Osteocyte (in vitro differentiated cells): ENCODE data around the gene CHD8. TPM values are rescaled to one million over a fixed set of nuclear protein-coding genes. Genes with fewer than 3 reads are reported as not detected.

Source experiments
- DNase-seq: peaks from one replicate; pipeline ENCODE4 v3.0.0; 2021; ENCODE audit warnings: mixed read lengths; ENCODE audit not compliant: unreplicated experiment; ENCODE audit errors: extremely low spot score
- H3K27ac Mint-ChIP-seq: one replicate; pipeline ENCODE4 v1.8.0; 2021; ENCODE audit warnings: mild to moderate bottlenecking, mixed read lengths; ENCODE audit not compliant: unreplicated experiment
- H3K27me3 Mint-ChIP-seq: one replicate; pipeline ENCODE4 v1.8.0; 2021; ENCODE audit warnings: mixed read lengths; ENCODE audit not compliant: unreplicated experiment
- H3K36me3 Mint-ChIP-seq: one replicate; pipeline ENCODE4 v1.8.0; 2021; ENCODE audit warnings: mixed read lengths; ENCODE audit not compliant: unreplicated experiment
- H3K4me1 Mint-ChIP-seq: one replicate; pipeline ENCODE4 v1.8.0; 2021; ENCODE audit warnings: mixed read lengths; ENCODE audit not compliant: unreplicated experiment
- H3K4me3 Mint-ChIP-seq: one replicate; pipeline ENCODE4 v1.8.0; 2021; ENCODE audit warnings: mild to moderate bottlenecking, moderate library complexity, mixed read lengths; ENCODE audit not compliant: unreplicated experiment
- H3K9me3 Mint-ChIP-seq: one replicate; pipeline ENCODE4 v1.8.0; 2021; ENCODE audit warnings: mixed read lengths; ENCODE audit not compliant: unreplicated experiment
- total RNA-seq: library from RNA; stranded (reverse); gene quantifications from 2 replicates; pipeline ENCODE4 v1.2.1, GENCODE V29; 2021
- TF ChIP-seq, protein P1 (sequence below): fragments of 200-600 bp; sonication (generic); IDR thresholded peaks from 2 replicates; pipeline ENCODE4 v1.5.0; 2021; ENCODE audit warnings: antibody characterized with exemption, mild to moderate bottlenecking, moderate library complexity

Gene CHD8
- total RNA-seq, 1 donor from 2014 or later, result 86.0 TPM

DNA sequence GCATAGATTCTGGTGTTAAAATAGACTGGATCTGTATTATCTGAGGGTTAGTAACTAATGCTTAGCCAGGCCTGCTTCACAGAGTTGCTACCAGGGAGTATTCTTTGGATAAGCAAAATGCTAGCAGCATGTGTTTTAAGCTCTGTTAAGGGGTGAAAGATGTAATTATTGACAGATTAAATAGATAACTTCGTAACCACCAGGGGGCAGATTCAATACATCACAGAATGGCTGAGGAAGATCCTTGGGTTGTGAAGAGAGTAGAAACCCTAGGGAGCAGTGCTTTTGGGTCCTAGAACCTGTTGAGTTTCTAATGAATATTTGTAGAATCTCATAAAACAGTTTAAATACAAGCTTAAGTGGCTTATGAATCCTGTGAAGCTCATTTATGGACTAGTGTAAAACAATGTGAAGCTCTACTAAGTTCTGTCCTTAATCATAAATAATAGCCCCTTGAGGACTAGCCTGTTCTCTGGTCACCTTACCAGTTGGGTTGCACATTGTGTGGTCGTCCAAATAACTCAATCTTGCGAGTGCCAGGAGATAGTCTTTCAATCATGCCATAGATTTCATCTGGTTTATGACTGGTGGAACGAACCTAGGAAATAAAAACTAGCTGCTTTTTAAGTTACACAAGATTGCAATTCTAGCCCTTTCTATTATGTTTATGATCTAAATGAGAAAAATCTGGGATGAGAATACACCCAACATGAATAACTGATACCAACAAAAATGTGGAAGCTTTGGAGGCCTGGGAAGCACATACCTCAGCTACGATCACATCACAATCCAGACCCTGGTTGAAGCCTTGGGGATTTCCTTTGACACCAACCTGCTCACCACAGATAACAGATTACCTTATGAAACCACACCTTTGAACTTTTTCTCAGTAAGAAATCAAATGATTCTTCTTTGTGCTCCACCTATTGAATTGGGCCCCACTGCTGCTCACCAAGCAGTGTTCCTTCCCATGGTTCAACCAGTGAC is 42.9 kb upstream of the CHD8 start:
- Mint-ChIP-seq H3K4me1 (no peaks in the 10 kb centered on the region), H3K4me3 (no peak overlapping the region), H3K36me3 (peaks cover 48% of the 10 kb centered on the region), H3K27me3 (no peaks in the 10 kb centered on the region), H3K27ac (peak overlapping the region; percentile 15), H3K9me3 (no peaks in the 10 kb centered on the region)
- no peak for DNase-seq
- TF ChIP-seq, protein P1, sequence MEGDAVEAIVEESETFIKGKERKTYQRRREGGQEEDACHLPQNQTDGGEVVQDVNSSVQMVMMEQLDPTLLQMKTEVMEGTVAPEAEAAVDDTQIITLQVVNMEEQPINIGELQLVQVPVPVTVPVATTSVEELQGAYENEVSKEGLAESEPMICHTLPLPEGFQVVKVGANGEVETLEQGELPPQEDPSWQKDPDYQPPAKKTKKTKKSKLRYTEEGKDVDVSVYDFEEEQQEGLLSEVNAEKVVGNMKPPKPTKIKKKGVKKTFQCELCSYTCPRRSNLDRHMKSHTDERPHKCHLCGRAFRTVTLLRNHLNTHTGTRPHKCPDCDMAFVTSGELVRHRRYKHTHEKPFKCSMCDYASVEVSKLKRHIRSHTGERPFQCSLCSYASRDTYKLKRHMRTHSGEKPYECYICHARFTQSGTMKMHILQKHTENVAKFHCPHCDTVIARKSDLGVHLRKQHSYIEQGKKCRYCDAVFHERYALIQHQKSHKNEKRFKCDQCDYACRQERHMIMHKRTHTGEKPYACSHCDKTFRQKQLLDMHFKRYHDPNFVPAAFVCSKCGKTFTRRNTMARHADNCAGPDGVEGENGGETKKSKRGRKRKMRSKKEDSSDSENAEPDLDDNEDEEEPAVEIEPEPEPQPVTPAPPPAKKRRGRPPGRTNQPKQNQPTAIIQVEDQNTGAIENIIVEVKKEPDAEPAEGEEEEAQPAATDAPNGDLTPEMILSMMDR, result peak; percentile 66

DNA sequence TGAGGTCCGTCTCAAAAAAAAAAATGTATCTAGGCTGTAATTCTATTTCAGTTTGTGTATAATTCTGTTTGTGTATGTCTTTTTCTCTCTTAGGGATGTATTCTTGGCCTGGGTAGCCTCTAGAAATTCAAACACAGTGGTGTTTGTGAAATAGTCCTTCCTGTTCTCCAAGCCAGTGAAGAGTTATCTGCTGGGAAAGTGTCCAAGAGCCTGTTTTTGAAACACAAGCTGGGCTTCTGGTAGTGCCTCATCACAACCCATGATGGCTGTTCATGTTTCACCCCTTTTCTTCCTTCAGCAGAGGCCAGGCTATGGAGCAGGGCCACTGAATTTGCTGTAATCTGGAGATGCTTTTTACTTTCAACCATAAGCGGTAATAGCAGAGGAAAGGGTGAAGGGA is 40.5 kb upstream of the CHD8 start:
- H3K4me3 Mint-ChIP-seq, result no peak overlapping the region
- DNase-seq, result no peak
- H3K36me3 Mint-ChIP-seq, result peaks cover 53% of the 10 kb centered on the region
- no peaks in the 10 kb centered on the region for H3K9me3 Mint-ChIP-seq
- TF ChIP-seq, protein P1, result no peak
- H3K4me1 Mint-ChIP-seq, result no peaks in the 10 kb centered on the region
- no peaks in the 10 kb centered on the region for H3K27me3 Mint-ChIP-seq
- H3K27ac Mint-ChIP-seq, result no peak overlapping the region

DNA sequence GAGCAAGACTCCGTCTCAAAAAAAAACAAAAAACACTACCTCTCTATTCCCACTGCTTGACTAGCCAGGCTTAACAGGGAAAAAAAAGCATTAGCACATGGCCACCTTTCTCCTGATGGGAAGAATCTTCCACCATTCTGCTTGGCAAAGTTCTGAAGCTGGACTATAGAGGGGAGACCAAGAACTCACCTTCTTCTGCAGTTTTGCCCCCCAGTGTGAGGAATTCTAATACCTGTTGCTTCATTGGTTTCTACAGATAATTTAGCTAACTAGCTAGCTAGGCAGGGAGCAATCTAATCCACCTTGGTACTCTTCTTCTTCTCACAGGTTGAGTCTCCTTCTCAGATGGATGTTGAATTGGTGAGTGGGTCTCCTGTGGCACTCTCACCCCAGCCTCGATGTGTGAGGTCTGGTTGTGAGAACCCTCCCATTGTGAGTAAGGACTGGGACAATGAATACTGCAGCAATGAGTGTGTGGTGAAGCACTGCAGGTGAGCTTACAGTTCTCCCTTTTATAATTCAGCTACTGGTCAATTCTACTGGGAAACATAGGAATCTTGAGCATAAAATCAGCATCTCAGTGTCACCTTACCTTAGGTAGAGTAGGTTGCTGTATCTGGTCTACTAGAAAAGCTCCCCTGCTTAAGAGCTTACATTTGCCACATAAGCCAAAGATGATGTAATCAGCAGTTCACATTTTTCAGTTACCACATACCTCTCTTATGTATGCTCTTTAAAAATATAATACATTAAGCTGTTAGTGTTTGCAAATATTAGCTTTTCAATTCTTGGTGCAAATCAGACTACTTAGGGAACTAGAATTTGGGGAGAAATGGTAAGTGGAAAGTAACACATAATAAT is 39.2 kb upstream of the CHD8 start:
- H3K27me3 Mint-ChIP-seq, result no peaks in the 10 kb centered on the region

DNA sequence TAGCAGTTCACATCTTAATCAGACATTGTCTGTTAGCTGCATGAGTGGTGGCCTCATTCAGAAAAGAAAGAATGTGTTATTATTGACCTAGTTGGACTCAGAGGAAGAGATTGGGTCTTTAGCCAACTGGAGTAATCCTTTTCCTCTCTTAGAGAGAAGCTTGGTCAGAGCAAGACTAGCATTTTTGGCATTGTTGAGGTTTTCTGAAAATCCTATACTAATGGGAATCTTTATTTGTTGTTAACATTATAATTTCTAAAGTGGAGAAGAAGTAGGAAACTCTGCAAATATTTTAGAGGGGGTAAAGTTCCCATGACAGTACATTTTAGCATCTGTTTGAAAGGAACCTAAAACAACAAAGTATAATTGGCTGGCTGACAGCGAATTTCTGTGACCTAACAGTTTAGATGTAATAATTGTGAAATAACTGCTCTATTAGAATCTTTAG is 30.7 kb upstream of the CHD8 start:
- peaks cover 4% of the 10 kb centered on the region for H3K4me1 Mint-ChIP-seq
- no peak for DNase-seq
- TF ChIP-seq, protein P1, result no peak
- no peaks in the 10 kb centered on the region for H3K9me3 Mint-ChIP-seq
- H3K36me3 Mint-ChIP-seq, result peaks cover 18% of the 10 kb centered on the region
- H3K4me3 Mint-ChIP-seq, result no peak overlapping the region
- no peaks in the 10 kb centered on the region for H3K27me3 Mint-ChIP-seq
- peak overlapping the region; percentile 58 for H3K27ac Mint-ChIP-seq

More for the DNA sequence above, 39.2 kb upstream of the CHD8 start:
- no peak for DNase-seq
- Mint-ChIP-seq H3K4me3 (no peak overlapping the region), H3K4me1 (no peaks in the 10 kb centered on the region), H3K27ac (peak overlapping the region; percentile 7), H3K36me3 (peaks cover 51% of the 10 kb centered on the region), H3K9me3 (no peaks in the 10 kb centered on the region)
- TF ChIP-seq, protein P1, result no peak
